Urinary bladder (tissue), 4 donors: Measurements from ENCODE around the gene RIPK3. TPM values are rescaled to one million over a fixed set of nuclear protein-coding genes. Genes with fewer than 3 reads are reported as not detected.

Experiments
- DNase-seq: peaks from one replicate; pipeline ENCODE4 v3.0.0-alpha.2; 2015; ENCODE audit errors: extremely low spot score
- H3K27ac ChIP-seq: one replicate; pipeline ENCODE4 v1.5.1; 2013; ENCODE audit warnings: low read depth, mild to moderate bottlenecking, moderate library complexity
- H3K36me3 ChIP-seq: one replicate; pipeline ENCODE4 v1.6.1; 2013; ENCODE audit warnings: mild to moderate bottlenecking, moderate library complexity; ENCODE audit not compliant: insufficient read depth
- H3K4me1 ChIP-seq: one replicate; pipeline ENCODE4 v1.6.1; 2013; ENCODE audit warnings: mild to moderate bottlenecking, moderate library complexity; ENCODE audit not compliant: insufficient read depth
- H3K4me3 ChIP-seq: one replicate; pipeline ENCODE4 v1.5.1; 2013; ENCODE audit warnings: low read depth, low read length
- WGBS: extraction: QIAGEN DNeasy Blood & Tissue Kit; methylation state at CpG from one replicate; pipeline ENCODE4 v1.1.7; 2013; 5-methylcytosine and 5-hydroxymethylcytosine counted together
- polyA plus RNA-seq: library from polyadenylated mRNA; stranded (reverse); fragments of 200-250 nt; gene quantifications from one replicate; pipeline ENCODE4 v1.2.3, GENCODE V29; 2013
- total RNA-seq: library from RNA; depleted of rRNA; stranded (reverse); fragments of >200 nt; gene quantifications from one replicate; pipeline ENCODE4 v1.2.3, GENCODE V29; 2014
- donor health status: healthy with polysubstance abuse.
- donor health status: healthy.

Gene RIPK3
- total and polyA plus RNA-seq, 2 donors, result 4.4 to 7.8 TPM

DNA sequence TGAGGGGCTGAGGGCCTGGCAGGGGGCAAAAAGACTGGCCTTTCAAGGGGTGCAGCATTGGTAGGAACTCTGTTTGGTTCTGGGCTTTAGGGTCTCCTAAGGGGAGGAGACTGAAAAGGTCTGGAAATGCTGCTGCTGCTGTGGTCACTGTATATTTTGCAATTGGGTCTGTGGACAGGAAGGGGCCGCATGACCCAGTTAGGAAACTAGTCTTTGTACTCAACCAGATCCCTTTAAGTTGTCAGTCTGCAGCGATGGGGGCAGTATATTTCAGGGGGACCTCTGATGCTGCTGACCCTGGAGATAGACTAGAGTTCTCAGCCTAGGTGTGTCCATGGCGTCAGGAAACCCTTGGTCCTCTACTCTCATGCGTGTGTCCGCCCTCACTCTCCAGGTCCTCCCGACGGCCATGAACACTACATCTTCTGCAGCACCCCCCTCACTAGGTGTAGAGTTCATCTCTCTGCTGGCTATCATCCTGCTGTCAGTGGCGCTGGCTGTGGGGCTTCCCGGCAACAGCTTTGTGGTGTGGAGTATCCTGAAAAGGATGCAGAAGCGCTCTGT, 24.5 kb downstream of the RIPK3 start:
- no peaks in the 10 kb centered on the region for H3K36me3 ChIP-seq
- DNase-seq, result no peak
- no peak overlapping the region for H3K4me3 ChIP-seq
- H3K4me1 ChIP-seq, result no peaks in the 10 kb centered on the region
- WGBS, result 81% methylated on average over 10 of the region's 10 CpGs
- H3K27ac ChIP-seq, result no peak overlapping the region

DNA sequence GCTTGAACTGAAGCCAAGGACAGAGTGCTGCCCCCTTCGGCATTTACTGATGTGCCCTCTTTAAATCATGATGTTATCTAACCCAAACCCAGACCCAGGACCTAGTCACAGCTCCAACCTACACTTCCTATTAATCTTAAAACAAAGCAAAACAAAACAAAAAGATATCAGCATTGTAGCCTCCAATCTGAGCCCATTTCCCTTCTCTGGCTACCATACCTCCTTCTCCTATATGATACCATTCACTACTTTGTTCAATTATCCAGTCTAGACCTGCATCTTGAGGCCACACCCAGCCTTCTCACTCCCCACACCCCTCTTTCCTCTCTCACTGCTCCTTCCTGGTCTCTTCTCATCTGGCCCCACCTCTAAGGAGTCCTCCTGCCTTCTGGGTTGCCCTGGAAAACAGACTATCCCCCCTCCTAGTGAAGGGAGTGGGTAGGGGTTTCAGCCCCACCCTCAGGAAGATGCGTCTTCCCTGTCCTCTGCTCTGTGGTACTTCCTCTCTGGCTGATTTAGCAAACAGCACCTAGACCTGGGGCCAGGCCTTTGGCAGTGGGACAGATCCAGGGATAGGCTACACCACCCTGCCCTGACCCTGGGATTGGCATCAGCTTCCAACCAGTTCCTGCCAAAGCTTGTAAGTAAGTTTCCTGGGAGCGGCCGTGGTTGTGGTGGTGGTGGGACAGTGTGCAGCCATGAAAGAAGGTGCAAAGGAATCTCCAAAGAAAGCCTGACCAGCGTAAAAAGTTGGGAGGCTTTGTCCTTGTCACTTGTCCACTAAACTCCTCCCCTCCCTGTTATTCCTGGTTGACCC, 25.2 kb downstream of the RIPK3 start:
- Histone ChIP-seq H3K27ac (no peak overlapping the region), H3K36me3 (no peaks in the 10 kb centered on the region), H3K4me3 (no peak overlapping the region), H3K4me1 (no peaks in the 10 kb centered on the region)
- 71% methylated on average over 5 of the region's 5 CpGs for WGBS
- no peak for DNase-seq

DNA sequence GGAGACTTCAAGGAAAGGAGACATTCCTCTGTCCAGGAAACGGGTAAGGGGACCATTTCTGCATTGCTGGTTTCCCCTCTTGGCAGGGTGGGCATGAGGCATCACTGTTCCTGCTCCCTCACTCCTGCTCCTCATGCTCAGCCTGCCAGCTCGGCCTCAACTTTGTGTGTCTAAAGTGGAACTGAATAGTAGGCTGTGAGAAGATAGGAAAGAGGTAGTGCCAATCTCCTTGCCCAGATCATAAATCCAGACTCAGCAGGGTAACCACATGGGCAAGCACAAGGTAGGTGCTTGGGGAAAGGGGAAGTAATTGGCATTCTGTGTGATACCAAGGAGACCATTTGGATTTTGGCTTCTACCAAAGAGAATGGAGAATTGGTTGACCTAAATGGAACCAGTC, 25.9 kb downstream of the RIPK3 start:
- 76% methylated on average over 2 of the region's 2 CpGs for WGBS
- Histone ChIP-seq H3K4me3 (no peak overlapping the region), H3K36me3 (no peaks in the 10 kb centered on the region), H3K27ac (no peak overlapping the region), H3K4me1 (no peaks in the 10 kb centered on the region)
- no peak for DNase-seq

GRCh38 chr14:24312736-24313507, 26.9 kb downstream of the RIPK3 start:
- Histone ChIP-seq H3K36me3 (no peaks in the 10 kb centered on the region), H3K27ac (no peak overlapping the region), H3K4me3 (no peak overlapping the region), H3K4me1 (no peaks in the 10 kb centered on the region)
- 70% methylated on average over 9 of the region's 9 CpGs for WGBS
- DNase-seq, result no peak

- no peaks in the 10 kb centered on the region for H3K36me3 ChIP-seq
- DNase-seq, result no peak
- H3K27ac ChIP-seq, result no peak overlapping the region
- 94% methylated on average over 1 of the region's 1 CpG for WGBS
- no peaks in the 10 kb centered on the region for H3K4me1 ChIP-seq
- no peak overlapping the region for H3K4me3 ChIP-seq
Measured at GRCh38 chr14:24311837-24312615, 27.8 kb downstream of the RIPK3 start.

- no peak for DNase-seq
- H3K4me1 ChIP-seq, result no peaks in the 10 kb centered on the region
- peak within 1 kb of the TSS; percentile 51 for H3K4me3 ChIP-seq
- no peaks in the 10 kb centered on the region for H3K36me3 ChIP-seq
- H3K27ac ChIP-seq, result peak within 1 kb of the TSS; percentile 66
- WGBS, result 9% methylated on average over 99 of the region's 99 CpGs
Measured at GRCh38 chr14:24310646-24311604, 28.9 kb downstream of the RIPK3 start, which contains the start of gene LTB4R. TSS of gene LTB4R (plus strand) at chr14:24311502. CDS start at chr14:24315652, 4,150 bp downstream.

DNA sequence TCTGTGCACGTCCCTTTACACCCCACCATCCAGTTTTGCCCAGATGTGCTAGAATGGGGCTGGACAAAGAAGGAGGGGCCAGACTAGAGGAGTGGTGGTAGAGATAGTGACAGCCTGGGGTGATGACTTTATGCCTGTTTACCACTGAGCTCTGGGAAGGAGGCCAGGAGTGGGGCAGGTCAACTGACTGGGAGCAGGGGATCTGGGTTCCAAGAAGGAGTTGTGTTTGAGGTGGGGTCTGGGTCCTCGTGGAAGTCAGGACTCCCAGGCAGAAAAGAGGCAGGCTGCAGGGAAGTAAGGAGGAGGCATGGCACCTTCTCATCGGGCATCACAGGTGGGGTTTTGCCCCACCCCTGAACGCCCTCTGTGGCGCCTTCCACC, 29.5 kb downstream of the RIPK3 start:
- WGBS, result 36% methylated on average over 5 of the region's 5 CpGs
- no peak for DNase-seq
- H3K36me3 ChIP-seq, result no peaks in the 10 kb centered on the region
- H3K4me1 ChIP-seq, result no peaks in the 10 kb centered on the region
- H3K27ac ChIP-seq, result no peak overlapping the region
- H3K4me3 ChIP-seq, result peak overlapping the region; percentile 51

DNA sequence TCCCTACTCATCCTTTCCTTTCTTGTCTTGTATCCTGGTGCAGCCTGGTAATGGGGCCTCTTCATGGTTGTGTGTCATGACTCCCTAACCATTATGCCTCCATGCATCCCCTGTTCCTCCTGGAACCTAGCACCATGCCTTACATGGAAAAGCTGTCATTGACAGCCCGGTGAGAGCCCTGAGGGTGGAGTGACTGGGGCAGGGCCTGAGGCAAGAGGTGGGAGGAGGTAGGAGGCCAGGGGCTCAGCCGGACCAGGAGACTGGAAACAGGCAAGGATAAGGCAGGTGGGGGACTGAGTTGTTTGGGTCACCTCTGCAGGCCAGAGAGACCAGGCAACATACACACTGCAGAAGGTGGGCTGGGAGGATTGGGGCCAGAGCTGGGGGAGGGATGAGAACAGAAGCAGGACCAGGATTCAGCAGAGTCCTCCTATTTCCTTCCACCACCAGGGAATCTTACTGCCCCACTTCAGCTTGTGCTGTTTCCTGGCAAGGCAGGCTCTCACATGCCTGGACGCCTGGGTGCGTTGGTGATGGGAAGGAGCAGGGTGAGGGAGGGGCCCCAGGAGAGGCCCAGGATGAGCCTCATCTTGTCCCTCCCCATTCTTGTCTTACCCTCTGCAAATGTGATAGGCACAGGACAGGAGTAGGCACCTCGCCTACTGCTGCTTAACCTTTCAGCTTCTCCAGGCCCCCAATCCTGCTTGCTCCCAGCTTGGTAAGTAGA, 30.1 kb downstream of the RIPK3 start, which contains the start of gene LTB4R2:
Gene LTB4R2 (plus strand): TSS at position 603 of the 727 bp plus-strand sequence. CDS start 525 bp downstream, outside the sequence.
- no peaks in the 10 kb centered on the region for H3K4me1 ChIP-seq
- no peaks in the 10 kb centered on the region for H3K36me3 ChIP-seq
- 64% methylated on average over 5 of the region's 5 CpGs for WGBS
- H3K4me3 ChIP-seq, result peak within 1 kb of the TSS; percentile 51
- H3K27ac ChIP-seq, result peak within 1 kb of the TSS; percentile 66
- no peak for DNase-seq

- H3K36me3 ChIP-seq, result peaks cover 2% of the 10 kb centered on the region
- H3K4me3 ChIP-seq, result no peak overlapping the region
- 91% methylated on average over 7 of the region's 7 CpGs for WGBS
- H3K4me1 ChIP-seq, result no peaks in the 10 kb centered on the region
- DNase-seq, result no peak
- H3K27ac ChIP-seq, result no peak overlapping the region
Measured at GRCh38 chr14:24308342-24309124, 31.3 kb downstream of the RIPK3 start.

GRCh38 chr14:24307575-24308341, 32.0 kb downstream of the RIPK3 start, which contains the start of gene CIDEB:
TSS of gene CIDEB (minus strand) at chr14:24307977. CDS start at chr14:24307858, 119 bp downstream.
- Histone ChIP-seq H3K4me1 (no peaks in the 10 kb centered on the region), H3K27ac (no peak within 1 kb of the TSS), H3K36me3 (peaks cover 2% of the 10 kb centered on the region), H3K4me3 (no peak within 1 kb of the TSS)
- no peak for DNase-seq
- WGBS, result 62% methylated on average over 6 of the region's 6 CpGs

DNA sequence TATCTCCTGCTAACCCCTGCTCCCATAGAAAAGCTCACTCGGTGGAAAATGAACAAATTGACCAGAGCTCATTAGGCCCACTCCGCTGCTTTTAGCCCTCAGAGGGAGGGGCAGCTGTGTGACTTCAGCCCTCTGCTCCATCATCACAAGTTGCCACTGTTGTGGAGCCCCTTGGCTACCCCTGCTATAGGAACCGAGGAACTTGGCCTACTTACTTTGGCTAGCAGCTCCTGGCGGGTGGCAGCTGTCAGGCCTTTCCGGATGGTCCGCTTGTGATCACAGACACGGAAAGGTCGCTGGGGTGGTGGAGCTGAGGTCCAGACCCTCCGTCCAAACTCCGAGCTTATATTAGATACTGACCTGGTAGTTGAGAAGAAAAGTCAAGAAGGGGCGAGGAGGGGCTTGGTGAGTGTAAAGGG, 32.6 kb downstream of the RIPK3 start:
- no peak for DNase-seq
- Histone ChIP-seq H3K27ac (no peak overlapping the region), H3K4me1 (no peaks in the 10 kb centered on the region), H3K4me3 (no peak overlapping the region), H3K36me3 (peaks cover 2% of the 10 kb centered on the region)
- WGBS, result 81% methylated on average over 11 of the region's 11 CpGs
